Melanocyte of skin (primary cell): ENCODE measurements around the gene DBNDD1. TPM values are rescaled to one million over a fixed set of nuclear protein-coding genes. Genes with fewer than 3 reads are reported as not detected.

Source experiments
- total RNA-seq, 2 donors: library from RNA; depleted of rRNA; stranded (reverse); fragments of >200 nt; gene quantifications; 2 replicates each; pipeline ENCODE4 v1.2.3, GENCODE V29; 2012

DBNDD1 gene
- total RNA-seq = 10 to 100 TPM; 12.0 to 12.7 TPM

GRCh38 chr16:90018652-90019542, at the start of gene DBNDD1:
TSS of gene DBNDD1 (minus strand) at chr16:90019456. CDS start at chr16:90019341, 115 bp downstream.

Other genes with a start within 250 kb of the DBNDD1 start
- 10 to 100 TPM; 12.4 to 39.6 TPM for gene FANCA, start 202.8 kb downstream of the DBNDD1 start, total RNA-seq
- gene SPIRE2, start 191.0 kb downstream of the DBNDD1 start, total RNA-seq = 10 to 100 TPM in 1 of 2 donors, 1 to 10 TPM in 1; 5.9 to 10.3 TPM
- gene TCF25, start 145.9 kb downstream of the DBNDD1 start, total RNA-seq = 100 to 1,000 TPM; 164 to 166 TPM
- gene MC1R, start 100.6 kb downstream of the DBNDD1 start, total RNA-seq = 10 to 100 TPM in 1 of 2 donors, 1 to 10 TPM in 1; 8.3 to 73.9 TPM
- 100 to 1,000 TPM; 126 to 473 TPM for gene TUBB3, start 96.1 kb downstream of the DBNDD1 start, total RNA-seq
- 10 to 100 TPM; 58.9 to 71.6 TPM for gene DEF8, start 70.7 kb downstream of the DBNDD1 start, total RNA-seq
- gene PRDM7, start 57.9 kb upstream of the DBNDD1 start, total RNA-seq = 10 to 100 TPM; 18.6 to 30.6 TPM